Tibial nerve (tissue), 4 donors: ENCODE results near the gene KCNK17. TPM values are rescaled to one million over a fixed set of nuclear protein-coding genes. Genes with fewer than 3 reads are reported as not detected.

Experiments
- DNase-seq, 2 donors: peaks; one replicate each; pipeline ENCODE4 v3.0.0-alpha.2; 2019; ENCODE audit warnings: low spot score in 2 of 2
- H3K27ac ChIP-seq, 4 donors: fragments of 200-600 bp; sonication (generic) in 3 of 4; one replicate each; pipeline ENCODE4 v1.5.1; 2017 to 2019; ENCODE audit warnings: mild to moderate bottlenecking in 1 of 4
- H3K27me3 ChIP-seq, 2 donors: fragments of 200-600 bp; sonication (generic) in 1 of 2; one replicate each; pipeline versions ENCODE4 v1.5.1 to v1.6.0; 2017 to 2019
- H3K36me3 ChIP-seq, 3 donors: fragments of 200-600 bp; sonication (generic); one replicate each; pipeline ENCODE4 v1.5.1; 2018 to 2019
- H3K4me1 ChIP-seq, 4 donors: fragments of 200-600 bp; sonication (generic) in 3 of 4; one replicate each; pipeline ENCODE4 v1.5.1; 2017 to 2019
- H3K4me3 ChIP-seq, 4 donors: fragments of 200-600 bp; sonication (generic) in 3 of 4; one replicate each; pipeline ENCODE4 v1.5.1; 2017 to 2019; ENCODE audit warnings: mild to moderate bottlenecking in 1 of 4, moderate library complexity in 1 of 4
- H3K9me3 ChIP-seq, 4 donors: fragments of 200-600 bp; sonication (generic) in 3 of 4; one replicate each; pipeline ENCODE4 v1.5.1; 2017 to 2019
- EP300 ChIP-seq, 2 donors: sonication (generic); formaldehyde crosslinking; IDR thresholded peaks; one replicate each; pipeline ENCODE4 v1.6.1; 2017; ENCODE audit warnings: antibody characterized with exemption in 2 of 2, mild to moderate bottlenecking in 1 of 2
- POLR2A ChIP-seq, 2 donors: fragments of 450-650 bp; IDR thresholded peaks; one replicate each; pipeline ENCODE4 v1.6.1; 2017; ENCODE audit warnings: antibody characterized with exemption in 2 of 2, mild to moderate bottlenecking in 2 of 2, moderate library complexity in 2 of 2
- WGBS, 2 donors: methylation state at CpG; one replicate each; pipeline ENCODE4 v1.1.5; 2018; 5-methylcytosine and 5-hydroxymethylcytosine counted together
- total RNA-seq, 4 donors: library from RNA; depleted of rRNA; stranded (reverse); fragments of >200 nt; gene quantifications; one replicate each; pipeline ENCODE4 v1.1.0, GENCODE V29; 2016
- TF ChIP-seq, protein P1 (sequence below), 5 experiments: fragments of 200-600 bp in 3 of 5; fragments of 450-650 bp in 2 of 5; sonication (generic) in 3 of 5; IDR thresholded peaks; one replicate each; pipeline ENCODE4 v1.5.1; 2016 to 2019; ENCODE audit warnings: antibody characterized with exemption in 5 of 5, mild to moderate bottlenecking in 3 of 5, moderate library complexity in 2 of 5

The KCNK17 gene
- total RNA-seq, 4 donors from 2014 or later = 1.1 to 1.7 TPM; not detected in 2

DNA sequence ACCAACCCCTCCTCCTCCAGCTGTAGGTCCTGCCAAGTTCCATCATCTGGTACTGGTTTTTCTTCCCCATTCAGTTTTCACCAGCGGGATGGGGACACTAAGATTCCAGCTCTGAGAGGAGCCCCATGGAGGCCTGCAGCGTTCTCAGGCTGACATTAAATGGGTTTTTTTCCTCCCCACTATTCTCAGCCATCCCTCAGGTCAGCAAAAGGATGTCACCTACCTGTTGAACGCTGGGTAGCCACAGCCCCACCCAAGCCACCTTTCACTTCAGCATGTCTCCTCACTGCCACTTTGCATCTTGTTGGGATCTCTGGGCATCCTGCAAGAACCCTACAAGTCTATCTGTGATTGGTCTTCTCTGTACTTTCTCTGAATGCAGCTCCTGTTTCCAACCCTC, 6.8 kb downstream of the KCNK17 start:
- TF ChIP-seq EP300 (IDR thresholded peaks at IDR 0.05) = no peak
- TF ChIP-seq, protein P1, sequence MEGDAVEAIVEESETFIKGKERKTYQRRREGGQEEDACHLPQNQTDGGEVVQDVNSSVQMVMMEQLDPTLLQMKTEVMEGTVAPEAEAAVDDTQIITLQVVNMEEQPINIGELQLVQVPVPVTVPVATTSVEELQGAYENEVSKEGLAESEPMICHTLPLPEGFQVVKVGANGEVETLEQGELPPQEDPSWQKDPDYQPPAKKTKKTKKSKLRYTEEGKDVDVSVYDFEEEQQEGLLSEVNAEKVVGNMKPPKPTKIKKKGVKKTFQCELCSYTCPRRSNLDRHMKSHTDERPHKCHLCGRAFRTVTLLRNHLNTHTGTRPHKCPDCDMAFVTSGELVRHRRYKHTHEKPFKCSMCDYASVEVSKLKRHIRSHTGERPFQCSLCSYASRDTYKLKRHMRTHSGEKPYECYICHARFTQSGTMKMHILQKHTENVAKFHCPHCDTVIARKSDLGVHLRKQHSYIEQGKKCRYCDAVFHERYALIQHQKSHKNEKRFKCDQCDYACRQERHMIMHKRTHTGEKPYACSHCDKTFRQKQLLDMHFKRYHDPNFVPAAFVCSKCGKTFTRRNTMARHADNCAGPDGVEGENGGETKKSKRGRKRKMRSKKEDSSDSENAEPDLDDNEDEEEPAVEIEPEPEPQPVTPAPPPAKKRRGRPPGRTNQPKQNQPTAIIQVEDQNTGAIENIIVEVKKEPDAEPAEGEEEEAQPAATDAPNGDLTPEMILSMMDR (IDR thresholded peaks at IDR 0.05) = no peak
- no peak for TF ChIP-seq POLR2A (IDR thresholded peaks at IDR 0.05)
- Histone ChIP-seq H3K27me3 (peaks cover 0 to 10% of the 10 kb centered on the region in 2 donors), H3K9me3 (no peaks in the 10 kb centered on the region), H3K4me1 (peaks cover 0 to 10% (median 6%) of the 10 kb centered on the region in 4 donors), H3K36me3 (no peaks in the 10 kb centered on the region), H3K27ac (no peak overlapping the region), H3K4me3 (no peak overlapping the region)
- DNase-seq = no peak
- WGBS, 2 donors = 77 to 84% methylated on average over 3 of the region's 3 CpGs

DNA sequence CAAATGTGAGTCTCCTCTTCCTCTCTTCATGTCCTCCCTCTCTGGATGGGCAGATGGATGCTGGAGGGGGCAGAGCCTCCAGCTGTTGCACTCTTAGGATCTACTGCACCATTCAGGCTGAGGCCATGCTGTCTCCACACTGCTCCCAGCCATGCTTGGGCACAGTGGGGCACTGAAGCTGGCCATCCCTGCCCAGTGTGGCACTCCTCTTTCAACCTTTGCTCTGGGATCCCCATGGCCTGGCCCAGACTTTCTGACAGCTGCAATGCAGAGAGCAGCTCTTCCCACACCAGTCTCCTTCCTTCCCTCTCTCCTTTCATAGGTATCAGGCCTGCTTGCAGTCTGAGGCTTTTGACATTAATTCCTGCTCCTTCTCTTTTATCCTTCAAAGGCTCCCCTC, 9.3 kb downstream of the KCNK17 start:
- DNase-seq = no peak
- H3K4me1 ChIP-seq = peaks cover 0 to 22% (median 6%) of the 10 kb centered on the region in 4 donors
- no peaks in the 10 kb centered on the region for H3K27me3 ChIP-seq
- H3K27ac ChIP-seq = no peak overlapping the region
- H3K4me3 ChIP-seq = no peak overlapping the region
- TF ChIP-seq, protein P1 (IDR thresholded peaks at IDR 0.05) = no peak
- TF ChIP-seq POLR2A (IDR thresholded peaks at IDR 0.05) (no peak), EP300 (IDR thresholded peaks at IDR 0.05) (no peak)
- no peaks in the 10 kb centered on the region for H3K36me3 ChIP-seq
- H3K9me3 ChIP-seq = no peaks in the 10 kb centered on the region

DNA sequence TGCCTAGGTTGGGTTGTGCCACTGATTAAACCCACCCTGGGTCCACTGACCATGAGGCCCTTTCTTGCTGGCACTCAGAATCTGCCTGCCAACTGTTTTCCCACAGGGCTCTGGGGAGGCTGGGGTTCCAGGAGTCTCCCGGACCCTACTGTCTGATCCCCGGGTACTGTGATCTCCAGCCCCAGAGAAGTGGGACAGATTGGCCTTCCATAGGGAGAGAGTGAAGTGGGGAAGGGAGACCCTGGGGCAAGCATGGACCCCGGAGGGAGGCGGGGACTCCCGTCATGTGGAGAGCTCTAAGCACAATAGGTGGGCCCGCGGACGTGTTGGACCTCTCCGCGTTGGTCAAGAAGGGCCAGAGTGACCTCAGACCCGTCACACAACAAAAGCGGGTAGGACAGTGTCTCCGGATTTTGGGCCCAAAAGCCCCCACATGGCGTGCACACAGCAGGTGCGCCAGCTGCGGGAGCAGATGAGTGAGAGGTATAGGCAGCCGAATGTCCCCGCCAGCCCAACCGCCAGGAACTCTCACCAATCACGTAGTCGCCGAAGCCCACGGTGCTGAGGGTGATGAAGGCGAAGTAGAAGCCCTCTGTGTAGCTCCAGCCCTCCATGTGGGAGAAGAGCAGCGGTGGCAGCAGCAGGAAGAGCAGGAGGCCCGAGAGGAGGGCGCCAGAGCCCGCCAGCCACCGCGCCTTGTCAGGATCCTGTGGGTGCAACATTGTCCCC, 10.6 kb downstream of the KCNK17 start:
- no peaks in the 10 kb centered on the region for H3K36me3 ChIP-seq
- 80 to 90% methylated on average over 23 to 30 of the region's 30 CpGs for WGBS, 2 donors
- DNase-seq = no peak

DNA sequence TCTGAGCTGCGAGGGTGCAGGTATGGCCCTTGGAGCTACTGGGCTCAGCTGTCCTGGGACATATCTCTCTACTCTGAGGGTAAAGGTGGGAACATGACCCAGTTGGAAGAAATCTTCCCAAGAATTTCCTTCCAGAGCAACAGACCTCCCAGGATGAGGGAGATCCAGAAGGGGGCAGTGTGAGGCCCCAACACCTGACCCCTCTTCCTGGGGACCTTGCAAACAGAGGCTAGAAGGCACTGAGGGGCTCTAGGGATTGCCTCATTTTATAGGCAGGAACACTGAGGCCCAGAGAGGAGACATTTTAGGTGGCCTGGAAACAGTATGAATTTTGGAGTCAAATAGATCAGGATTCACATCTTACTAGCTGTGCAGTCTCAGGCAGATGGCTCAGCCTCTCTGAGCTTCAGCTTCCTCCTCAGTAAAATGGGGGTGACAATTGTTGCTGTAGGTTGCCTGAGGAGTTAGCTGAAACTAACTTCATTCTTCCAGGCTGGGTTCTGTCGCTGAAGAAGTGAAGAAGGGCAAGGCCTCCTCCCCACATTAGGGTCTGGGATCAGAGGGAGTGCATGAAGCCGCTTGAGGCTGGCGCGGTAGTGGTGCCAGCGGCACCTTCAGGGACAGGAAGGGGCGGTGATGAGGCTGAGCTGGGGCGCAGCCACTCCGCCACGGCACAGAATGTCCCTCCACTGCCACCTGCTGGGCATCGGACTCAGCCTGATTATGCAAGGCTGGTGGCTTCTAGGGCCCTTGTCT, 11.4 kb downstream of the KCNK17 start:
- TF ChIP-seq EP300 (IDR thresholded peaks at IDR 0.05) = peak in 1 of 2 donors; percentile 16
- TF ChIP-seq, protein P1 (IDR thresholded peaks at IDR 0.05) = peak; percentile 85 to 98 (median 89)
- no peak for TF ChIP-seq POLR2A (IDR thresholded peaks at IDR 0.05)
- 7 to 12% methylated on average over 10 to 11 of the region's 11 CpGs for WGBS, 2 donors
- peaks cover 0 to 28% (median 8%) of the 10 kb centered on the region in 4 donors for H3K4me1 ChIP-seq
- H3K4me3 ChIP-seq = peak overlapping the region in 1 of 4 donors; percentile 16
- no peaks in the 10 kb centered on the region for H3K27me3 ChIP-seq
- no peaks in the 10 kb centered on the region for H3K9me3 ChIP-seq
- peak; percentile 83 to 92 for DNase-seq
- peak overlapping the region in 1 of 4 donors; percentile 48 for H3K27ac ChIP-seq
- no peaks in the 10 kb centered on the region for H3K36me3 ChIP-seq

More for the DNA sequence above, 10.6 kb downstream of the KCNK17 start:
- peak overlapping the region in 1 of 4 donors; percentile 48 for H3K27ac ChIP-seq
- peaks cover 0 to 22% (median 6%) of the 10 kb centered on the region in 4 donors for H3K4me1 ChIP-seq
- no peaks in the 10 kb centered on the region for H3K27me3 ChIP-seq
- TF ChIP-seq POLR2A (IDR thresholded peaks at IDR 0.05) = no peak
- no peak for TF ChIP-seq EP300 (IDR thresholded peaks at IDR 0.05)
- TF ChIP-seq, protein P1 (IDR thresholded peaks at IDR 0.05) = no peak
- H3K4me3 ChIP-seq = no peak overlapping the region
- no peaks in the 10 kb centered on the region for H3K9me3 ChIP-seq

DNA sequence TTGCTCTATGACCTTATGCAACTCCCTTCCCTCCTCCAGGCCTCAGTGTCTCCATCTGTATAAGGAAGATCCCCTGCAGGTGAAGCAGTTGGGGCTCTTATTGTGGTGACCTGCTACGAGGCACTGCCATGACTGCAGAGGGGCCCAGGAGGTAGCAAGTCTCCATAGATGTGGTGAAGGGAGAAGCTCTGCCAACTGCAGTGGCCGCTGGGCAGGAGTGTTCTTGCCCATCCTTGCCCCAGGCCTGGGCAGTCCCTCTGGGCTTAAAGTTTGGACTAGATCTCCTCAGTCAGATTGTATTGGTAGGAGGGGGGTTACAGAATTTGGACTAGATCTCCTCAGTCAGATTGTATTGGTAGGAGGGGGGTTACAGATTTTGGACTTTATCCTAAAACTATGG, 12.2 kb downstream of the KCNK17 start:
- Histone ChIP-seq H3K4me1 (peaks cover 0 to 37% (median 11%) of the 10 kb centered on the region in 4 donors), H3K27me3 (no peaks in the 10 kb centered on the region), H3K4me3 (no peak overlapping the region), H3K9me3 (no peaks in the 10 kb centered on the region), H3K27ac (no peak overlapping the region), H3K36me3 (no peaks in the 10 kb centered on the region)
- TF ChIP-seq, protein P1 (IDR thresholded peaks at IDR 0.05) = no peak
- TF ChIP-seq POLR2A (IDR thresholded peaks at IDR 0.05) (no peak), EP300 (IDR thresholded peaks at IDR 0.05) (no peak)
- 85 to 87% methylated on average over 2 of the region's 2 CpGs for WGBS, 2 donors
- DNase-seq = no peak
